Measurements from ENCODE around the gene MCOLN1.

MCOLN1 gene

GRCh38 chr19:7497292-7497691, 25.1 kb upstream of the MCOLN1 start:
- in situ Hi-C loops (cut with MboI; ENCODE audit: low pct_unique_long_range_greater_than_20kb, low sequenced_read_pairs) = no loop called here
- peak; percentile 35 for DNase-seq

GRCh38 chr19:7500811-7501450, 21.5 kb upstream of the MCOLN1 start:
- DNase-seq = peak; percentile 65
- in situ Hi-C loops (cut with MboI; ENCODE audit: low pct_unique_long_range_greater_than_20kb, low sequenced_read_pairs) = no loop called here

GRCh38 chr19:7502552-7502951, 19.9 kb upstream of the MCOLN1 start:
- no peak for DNase-seq
- in situ Hi-C loops (cut with MboI; ENCODE audit: low pct_unique_long_range_greater_than_20kb, low sequenced_read_pairs) = no loop called here

GRCh38 chr19:7504684-7505083, 17.7 kb upstream of the MCOLN1 start:
- DNase-seq = no peak
- in situ Hi-C loops (cut with MboI; ENCODE audit: low pct_unique_long_range_greater_than_20kb, low sequenced_read_pairs) = no loop called here

GRCh38 chr19:7505288-7505681, 17.1 kb upstream of the MCOLN1 start:
- in situ Hi-C loops (cut with MboI; ENCODE audit: low pct_unique_long_range_greater_than_20kb, low sequenced_read_pairs) = no loop called here
- DNase-seq = no peak

- in situ Hi-C loops (cut with MboI; ENCODE audit: low pct_unique_long_range_greater_than_20kb, low sequenced_read_pairs) = no loop called here
- peak; percentile 65 for DNase-seq
Measured at GRCh38 chr19:7505682-7506384, 16.6 kb upstream of the MCOLN1 start.

- in situ Hi-C loops (cut with MboI; ENCODE audit: low pct_unique_long_range_greater_than_20kb, low sequenced_read_pairs) = no loop called here
- DNase-seq = peak; percentile 96
Measured at GRCh38 chr19:7506385-7507328, 15.8 kb upstream of the MCOLN1 start.

- peak; percentile 40 for DNase-seq
- in situ Hi-C loops (cut with MboI; ENCODE audit: low pct_unique_long_range_greater_than_20kb, low sequenced_read_pairs) = no loop called here
Measured at GRCh38 chr19:7507884-7508283, 14.5 kb upstream of the MCOLN1 start.

- no peak for DNase-seq
- in situ Hi-C loops (cut with MboI; ENCODE audit: low pct_unique_long_range_greater_than_20kb, low sequenced_read_pairs) = no loop called here
Measured at GRCh38 chr19:7509625-7510024, 12.8 kb upstream of the MCOLN1 start.

GRCh38 chr19:7512400-7512851, 10.0 kb upstream of the MCOLN1 start:
- in situ Hi-C loops (cut with MboI; ENCODE audit: low pct_unique_long_range_greater_than_20kb, low sequenced_read_pairs) = no loop called here
- no peak for DNase-seq

- in situ Hi-C loops (cut with MboI; ENCODE audit: low pct_unique_long_range_greater_than_20kb, low sequenced_read_pairs) = no loop called here
- no peak for DNase-seq
Measured at GRCh38 chr19:7513809-7514642, 8.4 kb upstream of the MCOLN1 start.

GRCh38 chr19:7515110-7515644, 7.2 kb upstream of the MCOLN1 start:
- in situ Hi-C loops (cut with MboI; ENCODE audit: low pct_unique_long_range_greater_than_20kb, low sequenced_read_pairs) = no loop called here
- DNase-seq = no peak

GRCh38 chr19:7515645-7516151, 6.7 kb upstream of the MCOLN1 start, which contains the start of gene ZNF358:
TSS of gene ZNF358 (plus strand) at chr19:7516103. CDS start at chr19:7519243, 3,140 bp downstream.
- in situ Hi-C loops (cut with MboI; ENCODE audit: low pct_unique_long_range_greater_than_20kb, low sequenced_read_pairs) = no loop called here
- no peak for DNase-seq

GRCh38 chr19:7516333-7516732, 6.1 kb upstream of the MCOLN1 start:
- no peak for DNase-seq
- in situ Hi-C loops (cut with MboI; ENCODE audit: low pct_unique_long_range_greater_than_20kb, low sequenced_read_pairs) = no loop called here

GRCh38 chr19:7516878-7517277, 5.5 kb upstream of the MCOLN1 start:
- in situ Hi-C loops (cut with MboI; ENCODE audit: low pct_unique_long_range_greater_than_20kb, low sequenced_read_pairs) = no loop called here
- DNase-seq = no peak

- in situ Hi-C loops (cut with MboI; ENCODE audit: low pct_unique_long_range_greater_than_20kb, low sequenced_read_pairs) = no loop called here
- DNase-seq = no peak
Measured at GRCh38 chr19:7519361-7520130, 2.9 kb upstream of the MCOLN1 start.

GRCh38 chr19:7520131-7521051, 2.0 kb upstream of the MCOLN1 start:
- in situ Hi-C loops (cut with MboI; ENCODE audit: low pct_unique_long_range_greater_than_20kb, low sequenced_read_pairs) = no loop called here
- DNase-seq = no peak

All from KBM-7 (cell line).